ENCODE results near the gene RACGAP1.

DNA sequence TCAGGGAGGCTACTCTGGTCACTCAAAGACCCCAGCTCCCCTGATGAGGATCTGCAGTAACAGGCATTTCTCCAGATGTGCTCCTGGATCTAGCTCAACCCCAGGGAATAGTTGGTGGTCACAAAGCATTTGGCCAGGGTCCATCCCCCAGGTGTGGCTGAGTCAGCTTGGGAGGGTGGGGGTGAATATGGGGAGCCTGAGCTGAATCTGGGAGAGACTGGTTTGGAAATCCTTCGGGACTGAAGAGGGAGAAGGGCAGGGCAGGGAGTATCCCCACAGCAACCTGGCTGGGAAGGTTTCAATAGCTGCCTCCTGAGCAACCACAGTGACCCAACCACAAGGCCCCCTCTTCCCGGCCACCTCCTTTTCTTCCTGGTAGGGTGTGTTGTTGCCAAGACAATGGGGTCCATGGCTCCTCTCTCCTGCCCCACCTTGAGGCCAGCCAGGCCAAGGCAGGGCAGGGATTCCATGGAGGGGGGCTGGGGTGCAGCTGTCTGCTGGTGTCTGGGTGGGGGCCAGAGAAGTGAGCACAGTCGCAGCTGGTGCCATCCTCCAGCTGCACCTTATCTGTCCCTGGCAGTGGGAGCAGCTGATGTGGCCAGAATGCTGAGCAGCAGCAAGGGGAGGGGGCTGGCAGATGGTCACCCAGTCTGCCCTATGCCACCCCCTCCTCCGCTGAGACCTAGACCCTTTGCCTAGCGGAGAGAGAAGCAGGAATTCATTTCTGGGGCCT is 37.6 kb upstream of the RACGAP1 start:
- TF ChIP-seq, protein P1, sequence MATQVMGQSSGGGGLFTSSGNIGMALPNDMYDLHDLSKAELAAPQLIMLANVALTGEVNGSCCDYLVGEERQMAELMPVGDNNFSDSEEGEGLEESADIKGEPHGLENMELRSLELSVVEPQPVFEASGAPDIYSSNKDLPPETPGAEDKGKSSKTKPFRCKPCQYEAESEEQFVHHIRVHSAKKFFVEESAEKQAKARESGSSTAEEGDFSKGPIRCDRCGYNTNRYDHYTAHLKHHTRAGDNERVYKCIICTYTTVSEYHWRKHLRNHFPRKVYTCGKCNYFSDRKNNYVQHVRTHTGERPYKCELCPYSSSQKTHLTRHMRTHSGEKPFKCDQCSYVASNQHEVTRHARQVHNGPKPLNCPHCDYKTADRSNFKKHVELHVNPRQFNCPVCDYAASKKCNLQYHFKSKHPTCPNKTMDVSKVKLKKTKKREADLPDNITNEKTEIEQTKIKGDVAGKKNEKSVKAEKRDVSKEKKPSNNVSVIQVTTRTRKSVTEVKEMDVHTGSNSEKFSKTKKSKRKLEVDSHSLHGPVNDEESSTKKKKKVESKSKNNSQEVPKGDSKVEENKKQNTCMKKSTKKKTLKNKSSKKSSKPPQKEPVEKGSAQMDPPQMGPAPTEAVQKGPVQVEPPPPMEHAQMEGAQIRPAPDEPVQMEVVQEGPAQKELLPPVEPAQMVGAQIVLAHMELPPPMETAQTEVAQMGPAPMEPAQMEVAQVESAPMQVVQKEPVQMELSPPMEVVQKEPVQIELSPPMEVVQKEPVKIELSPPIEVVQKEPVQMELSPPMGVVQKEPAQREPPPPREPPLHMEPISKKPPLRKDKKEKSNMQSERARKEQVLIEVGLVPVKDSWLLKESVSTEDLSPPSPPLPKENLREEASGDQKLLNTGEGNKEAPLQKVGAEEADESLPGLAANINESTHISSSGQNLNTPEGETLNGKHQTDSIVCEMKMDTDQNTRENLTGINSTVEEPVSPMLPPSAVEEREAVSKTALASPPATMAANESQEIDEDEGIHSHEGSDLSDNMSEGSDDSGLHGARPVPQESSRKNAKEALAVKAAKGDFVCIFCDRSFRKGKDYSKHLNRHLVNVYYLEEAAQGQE (IDR thresholded peaks at IDR 0.05; ENCODE audit: insufficient read depth in 1 of 2, low read depth in 2 of 2, low read length in 2 of 2), result no peak
- TF ChIP-seq POLR2AphosphoS5 (IDR thresholded peaks at IDR 0.05; ENCODE audit: low read depth, low read length), result no peak
- no peak for TF ChIP-seq TAF1 (IDR thresholded peaks at IDR 0.05; ENCODE audit: borderline replicate concordance, insufficient read depth, low read length)
- no peak for TF ChIP-seq SIN3A (IDR thresholded peaks at IDR 0.05; ENCODE audit: borderline replicate concordance, insufficient read depth, low read length)
- TF ChIP-seq FOXP2 (optimal IDR thresholded peaks at IDR 0.05; ENCODE audit: borderline replicate concordance, extremely low read depth, extremely low read length, insufficient read depth), result no peak

All from PFSK-1 (cell line).